ENCODE measurements around the gene GNL2.
"Not testable (repeated sequence)": the region's sequence is repeated elsewhere in the genome, so short reads cannot be mapped to it uniquely, and the experiment has no call there.

Gene GNL2

DNA sequence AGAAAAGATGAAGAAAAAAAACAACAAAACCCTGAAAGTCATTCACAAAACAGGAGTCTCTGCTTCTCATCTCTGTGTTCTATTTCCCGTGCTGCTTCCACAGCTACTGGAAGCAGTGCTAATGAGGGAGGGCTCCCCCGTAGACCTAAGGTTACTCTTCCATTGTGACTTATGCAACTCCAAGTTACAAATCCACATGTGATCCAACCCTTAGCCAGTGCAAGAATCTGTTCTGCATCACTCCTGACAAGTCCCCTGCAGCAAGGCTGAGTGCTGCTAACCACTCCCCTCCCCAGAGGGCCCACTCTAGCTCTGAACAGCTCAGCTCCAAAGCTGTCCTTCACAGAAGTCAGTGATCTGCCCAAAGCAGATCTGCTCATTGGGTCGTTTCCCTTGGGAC is 28.7 kb downstream of the GNL2 start:
- no peaks in the 10 kb centered on the region for H3K4me1 ChIP-seq (ENCODE audit: insufficient read depth, insufficient read length)
- no peaks in the 10 kb centered on the region for H3K27me3 ChIP-seq (ENCODE audit: insufficient read depth, insufficient read length)
- DNase-seq (ENCODE audit: low read depth, low spot score) = no peak
- H3K9me3 ChIP-seq (ENCODE audit: insufficient read depth, low read length) = no peaks in the 10 kb centered on the region
- H3K9ac ChIP-seq (ENCODE audit: insufficient read length, low read depth) = no peak overlapping the region
- peaks cover 96% of the 10 kb centered on the region for H3K36me3 ChIP-seq (ENCODE audit: insufficient read depth, insufficient read length, low read length)
- TF ChIP-seq SUZ12 (IDR thresholded peaks at IDR 0.05; ENCODE audit: extremely low read depth, insufficient read depth, insufficient read length) (no peak), ZNF274 (IDR thresholded peaks at IDR 0.05; ENCODE audit: low read depth, low read length) (no peak), YY1 (IDR thresholded peaks at IDR 0.05; ENCODE audit: insufficient read depth, insufficient read length) (no peak)
- H3K4me3 ChIP-seq (ENCODE audit: insufficient read length, low read depth) = no peak overlapping the region

GRCh38 chr1:37564892-37565291 is 30.8 kb downstream of the GNL2 start:
- H3K9me3 ChIP-seq (ENCODE audit: insufficient read depth, low read length) = peaks cover 13% of the 10 kb centered on the region; the same call in 1 of the 2 replicates
- no peak overlapping the region for H3K9ac ChIP-seq (ENCODE audit: insufficient read length, low read depth)
- H3K4me1 ChIP-seq (ENCODE audit: insufficient read depth, insufficient read length) = peaks cover 4% of the 10 kb centered on the region
- DNase-seq (ENCODE audit: low read depth, low spot score) = no peak
- no peak for TF ChIP-seq SUZ12 (IDR thresholded peaks at IDR 0.05; ENCODE audit: extremely low read depth, insufficient read depth, insufficient read length)
- TF ChIP-seq YY1 (IDR thresholded peaks at IDR 0.05; ENCODE audit: insufficient read depth, insufficient read length) = no peak
- TF ChIP-seq ZNF274 (IDR thresholded peaks at IDR 0.05; ENCODE audit: low read depth, low read length) = no peak
- no peaks in the 10 kb centered on the region for H3K27me3 ChIP-seq (ENCODE audit: insufficient read depth, insufficient read length)
- peaks cover 87% of the 10 kb centered on the region for H3K36me3 ChIP-seq (ENCODE audit: insufficient read depth, insufficient read length, low read length)
- no peak overlapping the region for H3K4me3 ChIP-seq (ENCODE audit: insufficient read length, low read depth)

GRCh38 chr1:37562984-37563383 is 32.8 kb downstream of the GNL2 start:
- H3K27me3 ChIP-seq (ENCODE audit: insufficient read depth, insufficient read length) = no peaks in the 10 kb centered on the region
- TF ChIP-seq YY1 (IDR thresholded peaks at IDR 0.05; ENCODE audit: insufficient read depth, insufficient read length) = no peak
- no peak for TF ChIP-seq SUZ12 (IDR thresholded peaks at IDR 0.05; ENCODE audit: extremely low read depth, insufficient read depth, insufficient read length)
- no peak for TF ChIP-seq ZNF274 (IDR thresholded peaks at IDR 0.05; ENCODE audit: low read depth, low read length)
- no peak overlapping the region for H3K9ac ChIP-seq (ENCODE audit: insufficient read length, low read depth)
- DNase-seq (ENCODE audit: low read depth, low spot score) = no peak
- peaks cover 13% of the 10 kb centered on the region; the same call in 1 of the 2 replicates for H3K9me3 ChIP-seq (ENCODE audit: insufficient read depth, low read length)
- H3K36me3 ChIP-seq (ENCODE audit: insufficient read depth, insufficient read length, low read length) = peaks cover 68% of the 10 kb centered on the region
- peaks cover 4% of the 10 kb centered on the region for H3K4me1 ChIP-seq (ENCODE audit: insufficient read depth, insufficient read length)
- no peak overlapping the region for H3K4me3 ChIP-seq (ENCODE audit: insufficient read length, low read depth)

DNA sequence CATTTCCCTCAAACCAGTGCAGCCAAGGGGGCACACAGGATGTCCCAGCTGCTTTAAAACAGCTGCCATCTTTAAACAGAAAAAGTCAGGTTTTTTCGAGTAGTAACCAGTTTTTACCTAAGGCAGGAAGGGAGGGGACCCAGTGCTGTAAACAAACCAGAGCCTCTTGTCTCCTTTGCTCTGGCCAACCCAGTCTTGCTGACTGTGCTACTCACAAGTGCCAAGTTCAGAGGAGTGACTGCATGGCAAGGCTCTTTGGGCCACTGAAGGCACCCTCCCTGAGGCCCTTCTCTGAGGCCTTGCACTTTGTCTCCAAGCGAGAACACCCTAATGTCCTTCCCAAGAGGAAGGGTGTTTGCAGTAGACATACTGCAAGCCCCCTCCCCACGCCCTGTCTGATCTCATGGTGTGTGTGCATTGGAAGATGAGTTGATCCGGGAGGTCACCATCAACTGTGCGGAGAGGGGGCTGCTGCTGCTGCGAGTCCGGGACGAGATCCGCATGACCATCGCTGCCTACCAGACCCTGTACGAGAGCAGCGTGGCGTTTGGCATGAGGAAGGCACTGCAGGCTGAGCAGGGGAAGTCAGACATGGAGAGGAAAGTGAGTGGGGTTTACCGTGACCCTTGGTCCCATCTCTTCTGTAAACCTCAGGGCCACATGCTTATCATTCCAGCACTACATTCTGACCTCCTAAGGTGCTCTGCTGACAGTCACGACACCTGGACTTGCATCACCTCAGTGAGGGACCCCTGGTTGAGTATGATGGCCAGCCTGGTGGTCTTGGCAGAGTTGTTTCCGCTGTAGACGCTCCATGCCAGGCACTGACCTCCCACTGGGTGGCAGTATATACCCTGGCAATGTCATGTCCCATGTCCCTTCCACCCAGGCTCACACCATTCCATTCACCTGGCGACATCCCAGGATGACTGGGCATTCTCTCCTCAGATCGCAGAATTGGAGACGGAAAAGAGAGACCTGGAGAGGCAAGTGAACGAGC is 34.3 kb downstream of the GNL2 start:
- TF ChIP-seq YY1 (IDR thresholded peaks at IDR 0.05; ENCODE audit: insufficient read depth, insufficient read length) = no peak
- no peak for TF ChIP-seq ZNF274 (IDR thresholded peaks at IDR 0.05; ENCODE audit: low read depth, low read length)
- no peak for TF ChIP-seq SUZ12 (IDR thresholded peaks at IDR 0.05; ENCODE audit: extremely low read depth, insufficient read depth, insufficient read length)
- Histone ChIP-seq H3K36me3 (ENCODE audit: insufficient read depth, insufficient read length, low read length) (peaks cover 52% of the 10 kb centered on the region), H3K9me3 (ENCODE audit: insufficient read depth, low read length) (peaks cover 13% of the 10 kb centered on the region; the same call in 1 of the 2 replicates), H3K4me3 (ENCODE audit: insufficient read length, low read depth) (no peak overlapping the region), H3K4me1 (ENCODE audit: insufficient read depth, insufficient read length) (peaks cover 10% of the 10 kb centered on the region), H3K9ac (ENCODE audit: insufficient read length, low read depth) (no peak overlapping the region), H3K27me3 (ENCODE audit: insufficient read depth, insufficient read length) (no peaks in the 10 kb centered on the region)
- peak; percentile 15 for DNase-seq (ENCODE audit: low read depth, low spot score)

- H3K9ac ChIP-seq (ENCODE audit: insufficient read length, low read depth) = no peak overlapping the region
- peaks cover 44% of the 10 kb centered on the region for H3K36me3 ChIP-seq (ENCODE audit: insufficient read depth, insufficient read length, low read length)
- peaks cover 13% of the 10 kb centered on the region; the same call in 1 of the 2 replicates for H3K9me3 ChIP-seq (ENCODE audit: insufficient read depth, low read length)
- H3K4me1 ChIP-seq (ENCODE audit: insufficient read depth, insufficient read length) = peaks cover 12% of the 10 kb centered on the region
- H3K4me3 ChIP-seq (ENCODE audit: insufficient read length, low read depth) = no peak overlapping the region
- no peak for DNase-seq (ENCODE audit: low read depth, low spot score)
- H3K27me3 ChIP-seq (ENCODE audit: insufficient read depth, insufficient read length) = no peaks in the 10 kb centered on the region
- TF ChIP-seq SUZ12 (IDR thresholded peaks at IDR 0.05; ENCODE audit: extremely low read depth, insufficient read depth, insufficient read length) = no peak
- TF ChIP-seq ZNF274 (IDR thresholded peaks at IDR 0.05; ENCODE audit: low read depth, low read length) = no peak
These were observed 35.2 kb downstream of the GNL2 start for GRCh38 chr1:37560401-37561132.

DNA sequence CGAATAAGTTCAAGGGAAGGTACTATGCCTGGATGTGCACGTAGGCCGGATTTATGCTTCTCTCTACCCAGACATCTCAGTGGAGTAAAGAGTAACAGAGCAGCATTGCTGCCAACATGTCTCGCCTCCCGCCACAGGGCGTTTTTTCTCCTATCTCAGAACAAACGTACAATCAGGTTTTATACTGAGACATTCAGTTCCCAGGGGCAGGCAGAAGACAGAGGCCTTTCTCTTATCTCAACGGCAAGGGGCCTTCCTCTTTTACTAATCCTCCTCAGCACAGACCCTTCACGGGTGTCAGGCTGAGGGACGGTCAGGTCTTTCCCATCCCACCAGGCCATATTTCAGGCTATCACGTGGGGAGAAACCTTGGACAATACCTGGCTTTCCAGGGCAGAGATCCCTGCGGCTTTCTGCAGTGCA is 35.8 kb downstream of the GNL2 start:
- Histone ChIP-seq H3K36me3 (ENCODE audit: insufficient read depth, insufficient read length, low read length) (peaks cover 38% of the 10 kb centered on the region), H3K9me3 (ENCODE audit: insufficient read depth, low read length) (peaks cover 13% of the 10 kb centered on the region; the same call in 1 of the 2 replicates), H3K4me1 (ENCODE audit: insufficient read depth, insufficient read length) (peaks cover 12% of the 10 kb centered on the region)
- not testable (repeated sequence) for DNase-seq (ENCODE audit: low read depth, low spot score); H3K4me3 ChIP-seq (ENCODE audit: insufficient read length, low read depth); H3K9ac ChIP-seq (ENCODE audit: insufficient read length, low read depth); H3K27me3 ChIP-seq (ENCODE audit: insufficient read depth, insufficient read length)

DNA sequence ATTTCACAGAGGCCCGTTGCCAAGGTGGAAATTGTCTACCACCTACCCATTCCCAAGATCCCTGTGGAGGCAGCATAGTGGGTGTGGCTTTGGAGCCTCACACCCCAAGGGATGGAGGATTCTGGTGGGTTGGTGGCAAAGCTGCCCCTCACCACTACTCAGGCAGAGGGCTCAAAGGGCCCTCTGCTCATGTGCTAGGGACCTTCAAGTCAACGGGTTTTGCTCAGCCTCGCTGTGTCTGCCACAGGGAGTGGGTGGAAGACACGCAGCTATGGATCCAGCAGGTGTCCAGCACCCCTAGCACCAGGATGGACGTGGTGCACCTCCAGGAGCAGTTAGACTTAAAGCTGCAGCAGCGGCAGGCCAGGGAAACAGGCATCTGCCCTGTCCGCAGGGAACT is 36.7 kb downstream of the GNL2 start:
- Histone ChIP-seq H3K4me3 (ENCODE audit: insufficient read length, low read depth) (no peak overlapping the region), H3K27me3 (ENCODE audit: insufficient read depth, insufficient read length) (no peaks in the 10 kb centered on the region), H3K36me3 (ENCODE audit: insufficient read depth, insufficient read length, low read length) (peaks cover 30% of the 10 kb centered on the region), H3K4me1 (ENCODE audit: insufficient read depth, insufficient read length) (peaks cover 12% of the 10 kb centered on the region), H3K9me3 (ENCODE audit: insufficient read depth, low read length) (peaks cover 20% of the 10 kb centered on the region; the same call in 1 of the 2 replicates), H3K9ac (ENCODE audit: insufficient read length, low read depth) (no peak overlapping the region)
- no peak for DNase-seq (ENCODE audit: low read depth, low spot score)
- TF ChIP-seq YY1 (IDR thresholded peaks at IDR 0.05; ENCODE audit: insufficient read depth, insufficient read length) (no peak), SUZ12 (IDR thresholded peaks at IDR 0.05; ENCODE audit: extremely low read depth, insufficient read depth, insufficient read length) (no peak)

Measured in NT2/D1 (cell line).